KMS-11 (cell line): Measurements from ENCODE around the gene EIF2AK3.

Experiments used
- H2AFZ ChIP-seq: fragments of 200-600 bp; sonication (generic); 2 replicates; pipeline ENCODE4 v1.6.1; 2016; ENCODE audit warnings: antibody characterized with exemption, mixed run types, low read depth
- H3K27ac ChIP-seq: fragments of 200-600 bp; sonication (generic); 2 replicates; pipeline ENCODE4 v1.6.1; 2016; ENCODE audit warnings: mild to moderate bottlenecking, mixed run types
- H3K27me3 ChIP-seq: fragments of 200-600 bp; sonication (generic); 2 replicates; pipeline ENCODE4 v1.6.1; 2017; ENCODE audit warnings: mild to moderate bottlenecking, low read depth, mixed run types, moderate library complexity; ENCODE audit not compliant: insufficient read depth
- H3K36me3 ChIP-seq: fragments of 200-600 bp; sonication (generic); 2 replicates; pipeline ENCODE4 v1.6.1; 2017; ENCODE audit warnings: mild to moderate bottlenecking, mixed run types; ENCODE audit not compliant: insufficient read depth
- H3K4me1 ChIP-seq: fragments of 200-600 bp; sonication (generic); 2 replicates; pipeline ENCODE4 v1.6.1; 2016; ENCODE audit warnings: mild to moderate bottlenecking, low read depth, mixed run types; ENCODE audit not compliant: poor library complexity, severe bottlenecking
- H3K4me2 ChIP-seq: fragments of 200-600 bp; sonication (generic); 2 replicates; pipeline ENCODE4 v1.7.0; 2016; ENCODE audit warnings: mild to moderate bottlenecking, mixed run types
- H3K4me3 ChIP-seq: fragments of 200-600 bp; sonication (generic); IDR thresholded peaks from 2 replicates; pipeline ENCODE4 v1.6.1; 2017; ENCODE audit warnings: low read depth, low read length, mixed read lengths; ENCODE audit not compliant: insufficient read depth
- H3K79me2 ChIP-seq: fragments of 200-600 bp; sonication (generic); 2 replicates; pipeline ENCODE4 v1.6.1; 2016; ENCODE audit warnings: low read depth, mixed run types; ENCODE audit not compliant: insufficient read depth
- H3K9ac ChIP-seq: fragments of 200-600 bp; sonication (generic); 2 replicates; pipeline ENCODE4 v1.6.1; 2016; ENCODE audit warnings: mild to moderate bottlenecking, mixed run types
- H4K20me1 ChIP-seq: fragments of 200-600 bp; sonication (generic); 2 replicates; pipeline ENCODE4 v1.6.1; 2016; ENCODE audit warnings: mild to moderate bottlenecking, mixed run types; ENCODE audit not compliant: insufficient read depth
- TF ChIP-seq, protein P1 (sequence below): fragments of 200-600 bp; sonication (generic); conservative IDR thresholded peaks from 2 replicates; pipeline ENCODE4 v1.6.1; 2017; ENCODE audit warnings: low read depth, mild to moderate bottlenecking, antibody characterized with exemption, low read length, moderate library complexity, mixed read lengths

EIF2AK3 gene

DNA sequence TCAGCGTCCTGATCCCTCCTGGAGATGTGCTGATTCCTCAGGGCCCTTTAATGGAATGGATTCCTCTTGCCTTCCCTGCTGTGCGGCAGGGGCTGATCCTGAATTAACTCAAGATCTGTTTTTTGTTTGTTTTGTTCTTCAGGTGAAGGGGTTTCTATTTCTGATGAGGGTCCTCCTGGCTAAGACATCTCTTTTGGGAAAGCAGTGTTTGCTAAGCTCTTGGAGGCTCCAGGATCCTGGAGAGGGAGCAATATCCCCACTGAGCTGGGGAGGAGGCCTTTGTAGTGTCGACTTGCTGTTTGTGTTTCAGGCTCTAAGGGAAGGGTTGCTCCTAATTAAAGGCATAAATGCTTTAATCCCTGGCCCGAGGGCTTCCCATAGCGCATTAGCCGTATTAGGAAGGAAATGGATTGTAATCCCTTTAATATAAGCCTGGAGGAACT is 109.5 kb downstream of the EIF2AK3 start:
- H3K36me3 ChIP-seq: no peaks in the 10 kb centered on the region
- no peak overlapping the region for H3K4me3 ChIP-seq
- no peak overlapping the region for H2AFZ ChIP-seq
- H3K4me2 ChIP-seq: no peak overlapping the region
- no peaks in the 10 kb centered on the region for H3K27me3 ChIP-seq
- TF ChIP-seq, protein P1, sequence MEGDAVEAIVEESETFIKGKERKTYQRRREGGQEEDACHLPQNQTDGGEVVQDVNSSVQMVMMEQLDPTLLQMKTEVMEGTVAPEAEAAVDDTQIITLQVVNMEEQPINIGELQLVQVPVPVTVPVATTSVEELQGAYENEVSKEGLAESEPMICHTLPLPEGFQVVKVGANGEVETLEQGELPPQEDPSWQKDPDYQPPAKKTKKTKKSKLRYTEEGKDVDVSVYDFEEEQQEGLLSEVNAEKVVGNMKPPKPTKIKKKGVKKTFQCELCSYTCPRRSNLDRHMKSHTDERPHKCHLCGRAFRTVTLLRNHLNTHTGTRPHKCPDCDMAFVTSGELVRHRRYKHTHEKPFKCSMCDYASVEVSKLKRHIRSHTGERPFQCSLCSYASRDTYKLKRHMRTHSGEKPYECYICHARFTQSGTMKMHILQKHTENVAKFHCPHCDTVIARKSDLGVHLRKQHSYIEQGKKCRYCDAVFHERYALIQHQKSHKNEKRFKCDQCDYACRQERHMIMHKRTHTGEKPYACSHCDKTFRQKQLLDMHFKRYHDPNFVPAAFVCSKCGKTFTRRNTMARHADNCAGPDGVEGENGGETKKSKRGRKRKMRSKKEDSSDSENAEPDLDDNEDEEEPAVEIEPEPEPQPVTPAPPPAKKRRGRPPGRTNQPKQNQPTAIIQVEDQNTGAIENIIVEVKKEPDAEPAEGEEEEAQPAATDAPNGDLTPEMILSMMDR: no peak
- H3K79me2 ChIP-seq: no peaks in the 10 kb centered on the region
- H4K20me1 ChIP-seq: no peaks in the 10 kb centered on the region
- H3K27ac ChIP-seq: no peak overlapping the region
- no peaks in the 10 kb centered on the region for H3K4me1 ChIP-seq
- no peak overlapping the region for H3K9ac ChIP-seq
